H9 (cell line): ENCODE results near the gene FNIP1. TPM values are rescaled to one million over a fixed set of nuclear protein-coding genes. Genes with fewer than 3 reads are reported as not detected.

Experiments used
- DNase-seq: peaks from one replicate; pipeline ENCODE4 v3.0.0-alpha.2; 2017
- H2AFZ ChIP-seq: one replicate; pipeline ENCODE4 v1.6.1; 2013; ENCODE audit warnings: mild to moderate bottlenecking, low read length, control low read depth, moderate library complexity
- H2AK5ac ChIP-seq: 2 replicates; pipeline ENCODE4 v1.6.1; 2013; ENCODE audit warnings: low read length, control low read depth, mixed read lengths; ENCODE audit not compliant: insufficient read length
- H2BK120ac ChIP-seq: one replicate; pipeline ENCODE4 v1.6.1; 2013; ENCODE audit warnings: low read depth, mild to moderate bottlenecking, low read length, control low read depth, inconsistent platforms; ENCODE audit not compliant: poor library complexity, severe bottlenecking
- H2BK12ac ChIP-seq: 2 replicates; pipeline ENCODE4 v1.6.1; 2013; ENCODE audit warnings: low read length, control low read depth, mixed read lengths, low read depth; ENCODE audit not compliant: insufficient read length
- H2BK15ac ChIP-seq: 2 replicates; pipeline ENCODE4 v1.6.1; 2013; ENCODE audit warnings: low read depth, low read length, control low read depth
- H2BK20ac ChIP-seq: one replicate; pipeline ENCODE4 v1.6.1; 2013; ENCODE audit warnings: low read depth, mild to moderate bottlenecking, low read length, control low read depth, inconsistent platforms; ENCODE audit not compliant: poor library complexity, severe bottlenecking
- H2BK5ac ChIP-seq: 2 replicates; pipeline ENCODE4 v1.6.1; 2013; ENCODE audit warnings: low read length, control low read depth, mixed read lengths; ENCODE audit not compliant: insufficient read length
- H3K14ac ChIP-seq: 2 replicates; pipeline ENCODE4 v1.6.1; 2013; ENCODE audit warnings: low read length, control low read depth; ENCODE audit not compliant: insufficient read depth
- H3K18ac ChIP-seq: 2 replicates; pipeline ENCODE4 v1.6.1; 2013; ENCODE audit warnings: low read depth, mild to moderate bottlenecking, mixed read lengths, low read length, control low read depth; ENCODE audit not compliant: insufficient read length
- H3K23ac ChIP-seq: 2 replicates; pipeline ENCODE4 v1.6.1; 2013; ENCODE audit warnings: low read length, control low read depth, mixed read lengths, low read depth; ENCODE audit not compliant: insufficient read length
- H3K23me2 ChIP-seq: 2 replicates; pipeline ENCODE4 v1.6.1; 2013; ENCODE audit warnings: low read depth, mild to moderate bottlenecking, mixed read lengths, low read length, control low read depth; ENCODE audit not compliant: insufficient read length, poor library complexity, severe bottlenecking
- H3K27ac ChIP-seq: 2 replicates; pipeline ENCODE4 v1.5.1; 2013; ENCODE audit warnings: low read length, control low read depth, mixed read lengths, low read depth; ENCODE audit not compliant: insufficient read length
- H3K27me3 ChIP-seq: 2 replicates; pipeline ENCODE4 v1.6.1; 2013; ENCODE audit warnings: low read length, control low read depth, inconsistent platforms; ENCODE audit not compliant: insufficient read depth
- H3K4ac ChIP-seq: 2 replicates; pipeline ENCODE4 v1.6.1; 2013; ENCODE audit warnings: low read depth, mild to moderate bottlenecking, control low read depth, inconsistent platforms, low read length, moderate library complexity
- H3K4me1 ChIP-seq: 2 replicates; pipeline ENCODE4 v1.6.1; 2013; ENCODE audit warnings: low read length, control low read depth, inconsistent platforms; ENCODE audit not compliant: insufficient read depth
- H3K4me2 ChIP-seq: 2 replicates; pipeline ENCODE4 v1.6.1; 2013; ENCODE audit warnings: low read length, control low read depth, mixed read lengths; ENCODE audit not compliant: insufficient read length, insufficient read depth
- H3K56ac ChIP-seq: 2 replicates; pipeline ENCODE4 v1.6.1; 2013; ENCODE audit warnings: low read depth, mild to moderate bottlenecking, mixed read lengths, low read length, control low read depth; ENCODE audit not compliant: insufficient read length
- H3K79me1 ChIP-seq: 2 replicates; pipeline ENCODE4 v1.6.1; 2013; ENCODE audit warnings: low read depth, mild to moderate bottlenecking, moderate library complexity, low read length, control low read depth, inconsistent platforms; ENCODE audit not compliant: insufficient read depth, poor library complexity, severe bottlenecking
- H3K79me2 ChIP-seq: 2 replicates; pipeline ENCODE4 v1.6.1; 2013; ENCODE audit warnings: low read length, control low read depth, inconsistent platforms; ENCODE audit not compliant: insufficient read depth
- H3K9ac ChIP-seq: 2 replicates; pipeline ENCODE4 v1.6.1; 2013; ENCODE audit warnings: low read length, control low read depth, mixed read lengths; ENCODE audit not compliant: insufficient read length; ENCODE audit errors: extremely low read depth
- H3K9me3 ChIP-seq: one replicate; pipeline ENCODE4 v1.6.1; 2013; ENCODE audit warnings: low read depth, low read length, inconsistent platforms; ENCODE audit not compliant: control insufficient read depth
- H3T11ph ChIP-seq: one replicate; pipeline ENCODE4 v1.6.1; 2013; ENCODE audit warnings: mild to moderate bottlenecking, low read length, control low read depth, inconsistent platforms
- H4K20me1 ChIP-seq: one replicate; pipeline ENCODE4 v1.6.1; 2013; ENCODE audit not compliant: control insufficient read depth, insufficient read length, insufficient read depth
- H4K5ac ChIP-seq: 2 replicates; pipeline ENCODE4 v1.6.1; 2013; ENCODE audit warnings: low read depth, mild to moderate bottlenecking, mixed read lengths, low read length, control low read depth; ENCODE audit not compliant: insufficient read length
- H4K8ac ChIP-seq: replicated peaks from 2 replicates; pipeline ENCODE4 v1.6.1; 2013; ENCODE audit warnings: low read length, control low read depth, mixed read lengths, low read depth; ENCODE audit not compliant: insufficient read length
- H4K91ac ChIP-seq: 2 replicates; pipeline ENCODE4 v1.6.1; 2013; ENCODE audit warnings: low read depth, mild to moderate bottlenecking, moderate library complexity, mixed read lengths, low read length, control low read depth; ENCODE audit not compliant: insufficient read length
- H3K27ac Mint-ChIP-seq, 3 experiments: 2 replicates in 2 of 3; 3 replicates in 1 of 3; pipeline ENCODE4 v1.8.0; 2020 to 2021; ENCODE audit warnings: mixed read lengths in 3 of 3, mild to moderate bottlenecking in 1 of 3, moderate library complexity in 1 of 3
- H3K27me3 Mint-ChIP-seq: 2 replicates; pipeline ENCODE4 v1.8.0; 2021; ENCODE audit warnings: low read depth, mild to moderate bottlenecking, moderate library complexity, mixed read lengths
- H3K36me3 Mint-ChIP-seq, 3 experiments: 2 replicates in 2 of 3; 3 replicates in 1 of 3; pipeline ENCODE4 v1.8.0; 2020 to 2021; ENCODE audit warnings: low read depth in 3 of 3, mixed read lengths in 3 of 3; ENCODE audit not compliant: insufficient read depth in 1 of 3
- H3K4me1 Mint-ChIP-seq, 2 experiments: 2 replicates each; pipeline ENCODE4 v1.8.0; 2020; ENCODE audit warnings: mixed read lengths in 2 of 2
- H3K4me3 Mint-ChIP-seq, 2 experiments: 2 replicates in 1 of 2; 3 replicates in 1 of 2; pipeline ENCODE4 v1.8.0; 2020 to 2021; ENCODE audit warnings: mild to moderate bottlenecking in 2 of 2, mixed read lengths in 2 of 2, moderate library complexity in 1 of 2
- H3K9me3 Mint-ChIP-seq, 2 experiments: 2 replicates in 1 of 2; 3 replicates in 1 of 2; pipeline ENCODE4 v1.8.0; 2020; ENCODE audit warnings: mild to moderate bottlenecking in 2 of 2, mixed read lengths in 2 of 2, moderate library complexity in 1 of 2
- CTCF ChIP-seq: fragments of 200-600 bp; sonication (generic); conservative IDR thresholded peaks from 3 replicates; pipeline ENCODE4 v1.8.0; 2021; ENCODE audit warnings: antibody characterized with exemption, mild to moderate bottlenecking
- WGBS: extraction: QIAGEN DNeasy Blood & Tissue Kit; methylation state at CpG from one replicate; pipeline ENCODE4 v1.1.7; 2013; ENCODE audit warnings: missing lambda C conversion rate, low lambda C conversion rate, mixed read lengths; ENCODE audit not compliant: insufficient read length; ENCODE audit errors: extremely low coverage; 5-methylcytosine and 5-hydroxymethylcytosine counted together
- total RNA-seq: library from RNA; stranded (reverse); gene quantifications from 2 replicates; pipeline ENCODE4 v1.2.1, GENCODE V29; 2021

The FNIP1 gene
- total RNA-seq, 1 experiment from 2014 or later = 13.4 TPM

- Mint-ChIP-seq H3K36me3 (peaks cover 22 to 30% (median 26%) of the 10 kb centered on the region in 3 experiments), H3K4me3 (no peak overlapping the region), H3K27ac (no peak overlapping the region), H3K27me3 (no peaks in the 10 kb centered on the region), H3K4me1 (no peaks in the 10 kb centered on the region), H3K9me3 (peaks cover 14 to 17% of the 10 kb centered on the region in 2 experiments)
- Histone ChIP-seq H2BK15ac (no peak overlapping the region), H2BK5ac (no peak overlapping the region), H4K91ac (no peak overlapping the region), H2AK5ac (no peak overlapping the region), H3K18ac (no peak overlapping the region), H2BK12ac (no peak overlapping the region), H2BK20ac (no peak overlapping the region), H3T11ph (no peak overlapping the region), H3K27ac (no peak overlapping the region), H3K56ac (no peak overlapping the region), H3K14ac (no peak overlapping the region), H3K4me1 (no peaks in the 10 kb centered on the region), H4K5ac (no peak overlapping the region), H4K8ac (no peak overlapping the region), H3K9me3 (no peaks in the 10 kb centered on the region), H3K79me2 (no peaks in the 10 kb centered on the region), H3K79me1 (peaks cover 7% of the 10 kb centered on the region), H4K20me1 (no peaks in the 10 kb centered on the region), H3K4ac (no peak overlapping the region), H3K23ac (no peak overlapping the region), H3K27me3 (no peaks in the 10 kb centered on the region), H3K23me2 (no peaks in the 10 kb centered on the region), H2BK120ac (no peak overlapping the region), H3K4me2 (no peak overlapping the region), H3K9ac (no peak overlapping the region), H2AFZ (no peak overlapping the region)
- WGBS = no CpG with 5 or more reads among the region's 8 CpGs
- DNase-seq = no peak
- no peak for TF ChIP-seq CTCF
Measured at GRCh38 chr5:131595088-131596033, 201.5 kb downstream of the FNIP1 start.
